Transverse colon (tissue), 4 donors: ENCODE measurements around the gene PTGER4.
A peak's percentile ranks its signal among the peaks of the same experiment; 100 is the strongest.

ENCODE experiments used
- CTCF ChIP-seq, 5 experiments: fragments of 200-600 bp in 3 of 5; fragments of 450-650 bp in 2 of 5; sonication (generic) in 3 of 5; IDR thresholded peaks; 1 replicate in 2 of 5; 2 replicates in 3 of 5; pipeline ENCODE4 v1.5.1; 2016 to 2017; ENCODE audit warnings: antibody characterized with exemption in 5 of 5, inconsistent platforms in 3 of 5, mild to moderate bottlenecking in 2 of 5, moderate library complexity in 1 of 5
- EP300 ChIP-seq: sonication (generic); formaldehyde crosslinking; IDR thresholded peaks from one replicate; pipeline ENCODE4 v1.6.1; 2017; ENCODE audit warnings: antibody characterized with exemption, low read depth
- POLR2A ChIP-seq: fragments of 450-650 bp; IDR thresholded peaks from one replicate; pipeline ENCODE4 v1.6.1; 2016; ENCODE audit warnings: antibody characterized with exemption, mild to moderate bottlenecking, moderate library complexity
- POLR2AphosphoS5 ChIP-seq, 3 donors: sonication (generic); formaldehyde crosslinking; IDR thresholded peaks; one replicate each; pipeline ENCODE4 v1.6.1; 2016; ENCODE audit warnings: antibody characterized with exemption in 3 of 3

GRCh38 chr5:40652441-40653220, 27.1 kb upstream of the PTGER4 start:
- TF ChIP-seq CTCF (IDR thresholded peaks at IDR 0.05) (no peak), POLR2AphosphoS5 (IDR thresholded peaks at IDR 0.05) (peak in 2 of 3 donors; percentile 29 to 38), POLR2A (no peak), EP300 (no peak)
